Activated T-cell treated with anti-CD3 and anti-CD28 coated beads, Interleukin-2, amount 50 U/mL, for 1 hour (primary cell): ENCODE measurements around the gene SMCO4.
"Not testable (repeated sequence)": the region's sequence is repeated elsewhere in the genome, so short reads cannot be mapped to it uniquely, and the experiment has no call there.

Experiments used
- DNase-seq: peaks from one replicate; pipeline ENCODE4 v3.0.0-alpha.2; 2020

The SMCO4 gene, protein sequence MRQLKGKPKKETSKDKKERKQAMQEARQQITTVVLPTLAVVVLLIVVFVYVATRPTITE

DNA sequence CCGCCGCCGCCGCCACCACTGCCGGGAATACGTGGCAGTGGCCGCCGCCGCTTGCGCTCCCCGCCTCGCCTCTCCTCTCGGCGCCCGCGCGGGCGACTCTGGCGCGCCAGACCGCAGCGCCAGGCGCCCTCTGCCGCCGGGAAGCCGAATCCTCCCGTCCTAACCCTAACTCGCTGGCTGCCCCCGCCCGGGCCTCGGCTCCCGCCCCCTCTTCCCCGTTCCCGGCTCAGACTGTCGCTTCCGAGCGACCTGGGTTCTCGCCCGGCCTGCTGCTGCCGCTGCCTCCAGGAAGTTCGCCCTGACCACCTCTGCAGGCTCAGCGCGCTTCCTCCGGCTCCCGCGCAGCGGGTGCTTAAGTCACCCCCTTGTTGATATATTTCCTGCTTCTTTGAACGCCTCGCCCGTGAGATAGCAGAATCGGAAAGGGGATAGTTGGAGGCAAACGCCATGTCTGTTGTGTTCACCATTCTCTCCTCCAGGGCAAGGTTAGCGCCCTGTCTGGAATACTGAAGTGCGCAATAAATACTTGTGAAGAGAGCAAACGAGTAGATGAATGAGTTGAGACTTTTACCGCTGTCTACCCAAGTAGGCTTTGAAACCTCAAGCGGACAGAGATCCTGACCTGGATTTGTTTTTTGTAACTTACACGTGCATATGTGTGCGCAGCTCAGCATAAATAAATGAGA lies at the start of gene SMCO4:
Gene SMCO4 (minus strand): TSS at position 100 of the 686 bp plus-strand sequence. CDS start 64,202 bp downstream, outside the sequence.
- peak; percentile 74 for DNase-seq

DNA sequence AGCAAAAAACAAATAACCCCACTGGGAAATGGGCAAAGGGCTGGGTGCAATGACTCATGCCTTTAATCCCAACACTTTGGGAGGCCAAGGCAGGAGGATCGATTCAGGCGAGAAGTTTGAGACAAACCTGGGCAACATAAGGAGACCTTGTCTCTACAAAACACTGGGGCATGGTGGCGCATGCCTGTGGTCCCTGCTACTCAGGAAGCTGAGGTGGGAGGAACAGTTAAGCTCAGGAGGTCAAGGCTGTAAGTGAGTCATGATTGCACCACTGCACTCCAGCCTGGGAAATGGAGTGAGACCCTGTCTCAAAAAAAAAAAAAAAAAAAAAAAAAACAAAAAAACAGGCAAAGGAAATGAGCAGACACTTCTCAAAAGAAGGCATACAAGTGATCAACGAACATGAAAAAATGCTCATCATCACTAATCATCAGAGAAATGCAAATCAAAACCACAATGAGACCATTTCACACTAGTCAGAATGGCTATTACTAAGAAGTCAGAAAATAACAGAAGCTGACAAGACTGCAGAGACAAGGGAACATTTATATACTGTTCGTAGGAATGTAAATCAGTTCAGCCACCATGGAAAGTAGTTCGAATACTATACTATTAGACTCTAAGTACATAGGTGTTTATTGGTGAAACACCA lies 48.2 kb upstream of the SMCO4 start:
- DNase-seq, result no peak

DNA sequence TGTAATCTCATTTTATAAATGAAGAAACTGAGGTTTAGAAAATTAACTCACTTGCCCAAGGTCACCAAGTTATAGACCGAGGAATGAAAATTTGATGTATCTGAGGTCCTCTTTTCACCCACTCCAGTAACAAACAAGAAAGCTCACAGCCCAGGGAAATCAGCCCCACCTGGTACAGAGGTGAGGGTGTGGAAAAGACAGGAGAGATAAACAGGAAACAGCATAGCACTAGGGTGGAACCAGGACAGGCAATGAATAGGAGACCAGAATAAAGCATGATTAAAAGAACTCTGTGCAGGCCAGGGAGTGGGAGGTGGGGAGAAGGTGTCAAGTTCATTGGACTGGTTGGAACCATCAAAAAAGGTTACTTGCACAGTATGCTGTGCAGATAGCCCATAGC lies 46.2 kb upstream of the SMCO4 start:
- DNase-seq, result no peak

DNA sequence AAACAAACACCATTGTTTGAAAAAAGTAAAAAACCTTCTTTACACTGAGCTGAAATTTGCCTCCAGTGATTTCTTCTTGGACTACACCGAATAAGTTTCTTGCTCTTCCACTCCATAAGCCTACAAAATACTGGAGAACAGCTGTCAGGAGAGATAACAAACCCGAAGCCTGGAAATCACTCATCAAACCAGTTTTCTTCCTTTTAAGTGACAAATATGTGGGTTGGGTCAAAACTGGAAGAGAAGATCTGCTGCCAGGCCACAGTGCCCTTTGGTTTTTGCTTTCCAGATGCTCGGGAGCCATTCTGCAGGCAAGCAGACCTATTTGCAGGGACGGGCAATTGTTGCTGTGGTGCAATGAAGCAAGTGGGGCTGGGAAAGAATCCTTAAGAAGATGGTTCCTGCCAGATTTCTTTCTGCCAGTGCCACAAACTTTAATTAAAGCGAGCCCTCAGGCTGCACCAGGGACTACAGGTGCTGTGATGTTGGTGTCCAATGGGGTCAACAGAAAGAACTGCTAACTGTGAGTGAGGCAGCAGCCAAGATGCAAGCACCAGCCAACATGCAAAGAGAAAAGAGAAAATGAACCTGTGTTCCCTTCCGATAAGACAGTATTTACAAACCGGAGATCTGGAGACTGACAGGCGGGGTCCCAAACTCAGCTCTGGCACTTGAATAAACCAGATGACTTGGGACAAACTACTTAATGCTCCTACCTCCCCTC lies 44.8 kb upstream of the SMCO4 start:
- DNase-seq, result no peak

DNA sequence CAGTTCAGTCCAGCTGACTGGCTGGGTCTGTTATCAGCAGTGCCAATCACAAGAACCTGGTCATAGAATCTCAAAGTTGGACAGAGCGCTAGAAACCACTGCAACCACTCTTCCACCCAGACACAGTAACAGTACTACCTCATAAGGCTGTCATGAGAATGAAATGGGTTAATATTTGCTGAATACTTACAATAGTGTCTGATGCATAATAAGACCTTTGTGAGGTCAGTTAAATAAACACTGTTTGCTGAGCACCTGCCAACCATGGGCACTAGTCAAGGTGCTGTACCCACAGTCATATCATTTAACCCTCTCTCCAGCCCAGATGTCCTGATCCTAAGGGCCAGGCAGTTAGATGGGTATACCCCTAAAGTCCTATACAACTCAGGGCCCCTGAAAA lies 44.2 kb upstream of the SMCO4 start:
- DNase-seq, result not testable (repeated sequence)

DNA sequence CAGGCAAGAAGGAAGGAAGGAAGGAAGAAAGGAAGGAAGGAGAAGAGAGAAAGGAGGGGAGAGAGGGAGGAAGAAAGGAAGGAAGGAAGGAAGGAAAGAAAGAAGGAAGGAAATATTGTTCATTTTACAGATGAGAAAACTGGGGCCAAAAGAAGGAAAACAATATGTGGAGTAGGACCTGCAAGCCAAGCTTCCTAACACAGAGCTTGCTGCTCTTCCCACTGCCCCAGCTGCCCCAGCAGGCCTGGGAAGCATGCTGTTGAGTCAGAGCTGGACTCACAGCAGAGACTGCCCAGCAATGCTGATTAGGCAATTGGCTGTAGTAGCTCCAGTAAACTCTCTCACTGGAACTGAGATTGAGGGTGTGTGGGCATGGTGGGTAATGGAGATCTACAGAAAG lies 42.6 kb upstream of the SMCO4 start:
- no peak for DNase-seq

DNA sequence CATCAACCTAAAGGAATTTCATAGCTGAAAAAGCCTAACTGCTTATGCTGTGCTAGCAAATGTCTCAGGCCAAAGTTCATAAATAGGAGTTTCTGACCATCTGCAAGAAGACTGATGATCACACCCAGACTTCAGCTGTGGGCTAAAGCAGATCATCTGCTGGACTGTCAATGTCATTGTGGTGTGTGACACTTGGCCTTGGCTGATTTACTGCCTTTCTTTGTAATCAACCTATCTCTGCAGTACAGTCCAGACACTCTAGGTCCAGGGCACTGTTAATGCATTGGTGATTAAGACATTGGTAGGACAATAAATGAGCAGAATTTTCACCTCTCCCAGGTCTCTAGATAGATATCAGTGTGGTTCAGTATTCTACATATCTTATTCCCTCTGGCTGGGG lies 40.3 kb upstream of the SMCO4 start:
- DNase-seq, result no peak

DNA sequence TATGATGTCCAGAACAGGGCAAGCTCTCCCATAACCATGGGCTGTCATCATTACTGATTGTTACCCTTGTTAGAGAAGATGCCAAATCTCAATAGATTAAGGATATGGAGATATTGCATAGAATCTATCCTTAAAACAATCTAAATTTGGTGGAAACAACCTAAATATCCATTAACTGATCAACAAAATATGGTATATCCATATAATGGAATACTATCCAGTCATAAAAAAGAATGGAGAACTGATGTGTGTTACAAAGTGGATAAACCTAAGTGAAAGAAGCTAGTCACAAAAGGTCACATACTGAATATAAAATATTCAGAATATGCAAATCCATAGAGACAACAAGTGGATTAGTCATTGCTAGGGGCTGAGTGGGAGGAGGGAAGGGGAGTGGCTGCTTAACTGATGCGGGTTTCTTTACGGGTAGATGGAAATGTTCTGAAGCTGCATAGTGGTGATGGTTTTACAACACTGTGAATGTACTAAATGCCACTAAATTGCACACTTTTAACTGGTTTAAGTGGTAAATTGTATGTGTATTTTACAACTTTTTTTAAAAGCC lies 36.1 kb upstream of the SMCO4 start:
- DNase-seq, result no peak

DNA sequence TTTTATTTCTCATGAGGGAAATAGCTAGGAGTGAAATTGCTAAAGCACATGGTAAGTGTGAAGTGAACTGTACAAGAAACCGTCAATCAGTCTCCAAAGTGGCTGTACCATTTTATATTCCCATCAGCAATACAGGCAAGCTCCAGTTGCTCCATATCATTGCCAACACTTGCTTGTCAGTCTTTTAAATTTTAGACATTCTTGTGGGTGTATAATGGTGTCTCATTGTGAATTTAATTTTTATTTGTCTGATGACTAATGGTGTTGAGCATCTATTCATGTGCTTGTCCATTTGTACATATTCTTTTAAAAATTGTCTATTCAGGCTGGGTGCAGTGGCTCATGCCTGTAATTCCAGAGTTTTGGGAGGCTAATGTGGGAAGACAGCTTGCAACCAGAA lies 34.1 kb upstream of the SMCO4 start:
- no peak for DNase-seq

DNA sequence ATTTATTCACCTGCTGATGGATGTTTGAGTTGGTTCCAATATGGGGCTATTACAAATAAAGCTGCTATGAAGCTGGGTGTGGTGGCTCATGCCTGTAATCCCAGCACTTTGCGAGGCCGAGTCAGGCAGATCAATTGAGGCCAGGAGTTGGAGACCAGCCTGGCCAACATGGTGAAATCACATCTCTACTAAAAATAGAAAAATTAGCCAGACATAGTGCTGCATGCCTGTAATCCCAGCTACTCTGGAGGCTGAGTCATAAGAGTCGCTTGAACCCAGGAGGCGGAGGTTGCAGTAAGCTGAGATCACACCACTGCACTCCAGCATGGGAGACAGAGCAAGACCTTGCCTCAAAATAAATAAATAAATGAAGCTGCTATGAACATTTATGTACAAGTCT lies 33.7 kb upstream of the SMCO4 start:
- DNase-seq, result not testable (repeated sequence)

DNA sequence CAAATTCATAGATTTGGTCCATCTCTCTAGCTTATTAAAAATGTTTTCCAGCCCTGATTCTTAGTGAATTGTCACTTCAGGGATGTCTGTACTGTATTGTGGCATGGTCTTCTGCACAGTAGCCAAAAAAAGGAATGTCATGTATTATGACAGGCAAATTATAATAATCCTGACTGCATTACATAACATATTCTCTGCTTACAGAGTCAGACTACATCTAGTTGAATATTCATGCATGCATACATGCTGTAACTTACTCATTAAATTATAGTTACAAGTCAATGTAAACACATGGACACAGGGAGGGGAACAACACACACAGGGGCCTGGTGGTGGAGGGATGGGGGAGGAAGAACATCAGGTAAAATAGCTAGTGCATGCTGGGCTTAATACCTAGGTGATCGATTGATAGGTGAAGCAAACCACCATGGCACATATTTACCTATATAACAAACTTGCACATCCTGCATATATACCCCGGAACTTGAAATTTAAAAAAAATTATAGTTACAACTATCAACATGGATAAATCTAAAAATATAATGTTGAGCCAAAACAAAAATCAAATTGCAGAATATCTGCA lies 31.5 kb upstream of the SMCO4 start:
- DNase-seq, result no peak

DNA sequence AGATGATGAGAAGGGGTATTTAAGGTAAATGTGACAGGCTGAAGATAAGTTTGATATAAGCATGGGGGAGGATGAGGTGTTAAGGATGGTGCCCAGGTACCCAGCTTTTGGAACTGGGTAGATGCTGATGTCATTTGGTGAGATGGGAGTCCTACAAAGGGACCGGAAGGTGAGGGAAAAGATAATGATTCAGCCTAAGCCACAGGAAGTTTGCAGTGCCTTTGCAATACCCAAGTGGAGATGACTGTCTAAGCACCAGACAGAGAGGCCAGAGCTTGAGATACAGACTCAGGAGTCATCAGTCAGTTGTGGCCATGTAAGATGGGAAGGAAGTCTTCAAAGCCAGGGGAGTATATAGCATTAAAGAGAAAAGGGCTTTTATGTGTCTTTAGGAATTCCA lies 30.0 kb upstream of the SMCO4 start:
- DNase-seq, result no peak

DNA sequence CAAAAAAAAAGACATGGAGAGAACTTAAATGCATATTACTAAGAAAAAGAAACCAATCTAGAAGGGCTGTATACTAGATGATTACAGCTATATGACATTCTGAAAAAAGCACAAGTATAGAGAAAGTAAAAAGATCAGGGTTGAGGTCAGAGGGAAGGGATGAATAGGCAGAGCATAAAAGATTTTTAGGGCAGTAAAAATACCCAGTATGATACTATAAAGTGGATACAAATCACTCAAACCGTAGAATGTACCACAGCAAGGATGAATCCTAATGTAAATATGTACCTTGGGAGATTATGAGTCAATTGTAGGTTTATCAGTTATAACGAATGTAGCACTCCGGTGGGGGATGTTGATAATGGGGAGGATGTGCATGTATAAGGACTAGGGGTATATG lies 29.4 kb upstream of the SMCO4 start:
- DNase-seq, result no peak

DNA sequence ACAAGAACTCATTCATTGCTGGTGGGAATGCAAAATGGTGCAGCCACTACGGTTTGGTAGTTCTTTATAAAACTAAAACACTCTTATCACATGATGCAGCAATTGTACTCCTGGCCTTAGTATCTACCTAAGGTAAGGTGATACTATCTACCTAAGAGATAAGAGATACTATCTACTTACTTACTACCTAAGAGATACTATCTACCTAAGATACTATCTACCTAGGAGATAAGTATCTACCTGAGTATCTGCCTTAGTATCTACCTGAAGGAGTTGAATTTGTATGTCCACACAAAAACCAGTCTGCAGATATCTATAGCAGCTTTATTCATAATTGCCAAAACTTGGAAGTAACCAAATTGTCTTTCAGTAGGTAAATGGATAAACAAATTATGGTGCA lies 29.0 kb upstream of the SMCO4 start:
- DNase-seq, result no peak

DNA sequence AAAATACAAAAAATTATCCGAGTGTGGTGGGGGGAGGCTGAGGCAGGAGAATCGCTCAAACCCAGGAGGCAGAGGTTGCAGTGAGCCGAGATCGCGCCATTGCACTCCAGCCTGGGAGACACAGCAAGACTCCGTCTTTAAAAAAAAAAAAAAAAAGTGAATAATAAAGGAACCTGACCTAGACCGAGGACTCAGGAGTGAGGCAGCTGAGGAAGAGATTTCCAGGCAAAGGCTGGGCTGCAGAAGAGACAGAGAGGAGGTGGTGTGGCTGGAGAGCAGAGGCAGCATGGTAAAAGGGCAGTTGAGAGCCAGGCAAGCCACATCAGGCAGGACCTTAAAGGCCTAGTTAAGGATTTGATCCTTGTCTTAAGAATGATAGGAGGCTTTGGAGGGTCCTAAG lies 28.4 kb upstream of the SMCO4 start:
- DNase-seq, result no peak

DNA sequence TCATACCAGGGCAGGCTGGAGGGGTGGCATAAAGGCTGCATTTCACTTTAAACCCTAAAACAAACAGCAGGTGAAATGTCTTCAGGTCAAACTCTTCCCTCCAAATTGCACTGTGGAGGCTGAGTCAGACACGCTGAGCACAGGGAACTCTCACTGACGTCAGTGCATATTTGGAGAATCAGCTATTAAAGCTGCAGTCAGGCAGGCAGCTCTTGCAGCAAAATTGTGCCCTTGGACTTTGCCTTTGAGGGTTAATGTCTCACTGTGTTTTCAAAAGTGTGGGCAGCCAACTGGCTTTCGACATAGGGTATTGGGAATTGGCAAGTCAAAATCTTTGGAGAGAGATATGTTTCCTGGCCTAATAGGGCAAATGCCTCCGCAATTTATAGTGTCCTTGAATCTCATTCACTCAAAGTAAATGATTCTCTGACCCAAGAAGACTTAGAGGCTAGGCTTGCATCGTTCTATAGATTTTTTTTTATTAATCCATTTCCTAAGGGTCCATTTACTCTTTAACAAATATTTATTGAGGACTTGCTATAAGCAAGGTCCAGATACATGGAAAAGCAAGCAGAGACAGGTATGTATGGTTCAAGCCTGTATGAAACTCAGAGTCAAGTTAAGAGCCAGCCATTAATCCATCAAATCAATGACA lies 27.7 kb upstream of the SMCO4 start:
- no peak for DNase-seq

DNA sequence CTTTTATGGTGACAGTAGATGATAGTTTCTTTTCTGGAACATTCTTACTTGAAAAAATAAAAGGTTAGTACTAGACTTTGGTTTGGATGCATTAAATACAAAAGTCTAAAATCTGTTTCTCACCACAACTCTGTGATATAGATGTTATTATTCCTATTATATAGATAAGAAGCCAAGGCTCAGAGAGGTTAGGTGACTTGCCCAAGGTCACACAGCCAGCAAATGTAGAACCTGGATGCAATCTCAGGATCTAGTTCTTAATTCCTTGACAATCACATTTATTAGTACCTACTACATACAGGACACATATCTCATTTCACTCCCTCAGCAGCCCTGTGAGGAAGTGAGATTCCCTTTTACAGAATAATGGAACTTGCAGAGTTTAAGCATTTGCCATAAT lies 26.3 kb upstream of the SMCO4 start:
- DNase-seq, result no peak

DNA sequence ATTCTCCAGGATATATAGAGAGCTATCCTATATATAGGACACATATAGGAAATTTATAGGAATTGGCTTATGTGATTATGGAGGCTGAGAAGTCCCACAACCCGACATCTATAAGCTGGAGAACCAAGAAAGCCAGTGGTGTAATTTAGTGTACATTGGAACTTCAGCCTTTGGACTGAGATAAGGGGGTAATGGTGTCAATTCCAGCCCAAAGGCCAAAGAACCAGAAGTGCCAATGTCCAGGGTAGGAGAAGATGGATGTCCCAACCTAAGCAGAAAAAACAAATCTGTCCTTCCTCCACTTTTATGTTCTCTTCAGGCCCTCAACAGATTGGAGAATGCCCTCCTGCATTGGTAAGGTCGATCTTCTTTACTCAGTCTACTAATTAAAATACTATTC lies 25.5 kb upstream of the SMCO4 start:
- no peak for DNase-seq

DNA sequence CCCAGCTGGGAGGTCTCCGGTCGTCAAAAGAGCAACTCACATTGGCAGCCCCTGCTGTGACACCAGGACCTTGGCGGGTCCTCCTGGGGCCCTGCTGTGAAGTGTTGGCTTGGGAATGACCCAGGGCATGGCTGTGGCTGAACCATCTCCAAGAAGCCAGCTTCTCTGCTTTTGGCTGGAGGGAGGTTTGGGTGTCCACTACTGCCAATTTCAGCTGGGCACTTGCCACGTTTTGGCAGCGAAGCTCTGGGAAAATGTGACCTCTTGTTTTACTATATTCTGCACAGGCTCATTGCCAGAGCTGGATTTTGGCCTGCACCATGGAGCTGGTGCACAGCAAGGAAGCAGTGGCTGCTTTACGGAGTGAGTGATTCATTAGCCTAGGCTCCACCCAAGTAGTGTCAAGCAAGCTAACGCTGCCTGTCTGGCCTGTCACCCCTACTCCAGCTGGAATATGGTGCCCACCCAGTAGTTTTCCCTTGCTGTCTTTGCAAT lies 24.3 kb upstream of the SMCO4 start:
- no peak for DNase-seq

DNA sequence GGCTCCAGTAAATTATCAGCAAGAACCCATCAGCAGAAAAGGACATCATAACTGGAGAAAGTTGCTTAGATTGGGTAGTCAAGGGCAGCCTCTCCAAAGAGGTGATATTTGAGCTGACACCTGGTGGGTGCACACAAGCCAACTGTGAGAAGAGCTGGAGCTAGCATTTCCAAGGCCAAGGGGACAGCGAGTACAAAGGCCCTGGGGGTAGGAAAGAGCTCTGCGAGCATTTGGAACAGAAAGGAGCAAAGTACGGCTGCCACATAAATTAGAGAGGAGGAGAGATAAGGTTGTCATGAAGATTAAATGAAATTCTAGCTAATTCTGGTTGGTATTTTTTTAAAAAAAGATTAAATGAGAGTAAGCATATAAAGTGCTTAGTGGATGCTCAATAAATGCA lies 21.7 kb upstream of the SMCO4 start:
- no peak for DNase-seq

DNA sequence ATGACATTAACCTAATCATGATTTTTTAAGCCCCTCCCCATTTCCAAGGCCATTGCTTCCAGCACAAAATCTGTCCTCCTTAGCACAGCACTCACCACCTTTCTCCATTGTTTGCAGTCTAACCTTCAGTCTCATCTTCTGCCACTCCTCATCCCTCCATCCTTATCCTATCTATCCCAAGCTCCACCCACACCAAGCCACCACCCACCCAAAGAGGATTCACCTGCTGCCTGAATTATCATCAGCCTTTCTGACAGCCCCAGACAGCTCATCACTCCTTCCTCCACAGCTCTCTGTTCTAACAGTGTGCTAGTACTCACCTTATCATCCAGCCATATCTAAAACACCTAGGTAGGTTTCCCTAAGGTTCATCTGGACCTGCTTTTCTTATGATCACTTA lies 20.7 kb upstream of the SMCO4 start:
- DNase-seq, result no peak

DNA sequence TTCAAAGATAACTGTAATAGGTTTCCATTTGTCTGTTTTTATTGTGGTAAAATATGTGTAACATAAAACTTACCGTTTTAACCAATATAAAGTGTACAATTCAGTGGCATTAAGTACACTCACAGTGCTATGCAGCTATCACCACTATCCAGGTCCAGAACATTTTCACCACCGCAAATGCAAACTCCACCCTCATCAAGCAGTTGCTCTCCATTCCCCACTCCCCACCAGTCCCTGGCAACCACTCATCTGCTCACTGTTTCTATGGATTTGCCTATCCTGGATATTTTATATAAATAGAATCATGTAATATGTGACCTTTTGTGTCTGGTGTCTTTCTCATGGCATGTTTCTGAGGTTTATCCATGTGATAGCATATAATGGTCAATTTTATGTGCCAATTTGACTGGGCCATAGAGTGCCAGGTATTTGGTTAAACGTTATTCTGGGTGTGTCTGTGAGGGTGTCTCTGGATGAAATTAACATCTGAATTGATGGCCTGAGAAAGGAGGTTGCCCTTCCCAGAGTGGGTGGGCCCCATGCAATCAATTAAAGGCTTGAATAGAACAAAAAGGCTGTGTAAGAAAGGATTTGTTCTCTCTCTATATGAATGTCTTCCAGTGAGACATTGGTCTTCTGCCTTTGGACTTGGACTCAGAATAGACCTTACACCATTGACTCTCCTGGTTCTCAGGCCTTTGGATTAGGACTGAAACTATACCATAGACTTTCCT lies 17.2 kb upstream of the SMCO4 start:
- no peak for DNase-seq
